Skeletal muscle satellite cell (primary cell): Measurements from ENCODE around the gene PLXNA1.
A peak's percentile ranks its signal among the peaks of the same experiment; 100 is the strongest.

Experiments
- H3K27me3 ChIP-seq: 2 replicates; pipeline ENCODE4 v1.7.0; 2013; ENCODE audit warnings: low read length; ENCODE audit not compliant: control insufficient read depth, insufficient read depth
- H3K36me3 ChIP-seq: 2 replicates; pipeline ENCODE4 v1.7.0; 2013; ENCODE audit warnings: mild to moderate bottlenecking, control low read depth, low read length; ENCODE audit not compliant: insufficient read depth
- H3K4me1 ChIP-seq: 2 replicates; pipeline ENCODE4 v1.7.0; 2013; ENCODE audit warnings: low read length; ENCODE audit not compliant: control insufficient read depth, insufficient read depth
- H3K4me2 ChIP-seq: 2 replicates; pipeline ENCODE4 v1.7.0; 2013; ENCODE audit warnings: mild to moderate bottlenecking, low read length
- H3K4me3 ChIP-seq: 2 replicates; pipeline ENCODE4 v1.7.0; 2013; ENCODE audit warnings: low read length
- H3K9ac ChIP-seq: 2 replicates; pipeline ENCODE4 v1.7.0; 2013; ENCODE audit warnings: mild to moderate bottlenecking, low read depth, low read length, moderate library complexity
- H3K9me3 ChIP-seq: replicated peaks from 2 replicates; pipeline ENCODE4 v1.7.0; 2013; ENCODE audit warnings: mild to moderate bottlenecking, control low read depth, low read length

The PLXNA1 gene

DNA sequence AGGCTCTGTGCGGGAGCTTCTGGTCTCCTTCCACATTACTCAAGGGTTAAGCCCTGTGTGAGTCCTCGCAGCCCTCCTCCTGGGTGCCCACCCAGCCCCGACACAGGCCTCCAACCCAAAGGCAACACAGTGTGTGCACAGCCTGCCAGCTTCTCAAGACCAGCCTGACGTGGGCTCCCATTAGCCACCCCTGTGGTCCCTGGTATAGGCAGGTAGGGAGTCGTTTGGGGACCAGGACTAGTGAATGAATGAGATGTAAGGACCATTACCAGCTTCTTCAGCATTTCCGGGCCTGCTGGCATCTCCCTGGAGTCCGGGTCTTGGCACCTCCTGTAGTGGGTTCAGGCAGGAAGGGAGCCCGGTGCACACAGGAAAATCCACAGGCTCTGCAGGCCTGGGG is 20.2 kb upstream of the PLXNA1 start:
- Histone ChIP-seq H3K27me3 (no peaks in the 10 kb centered on the region), H3K9ac (no peak overlapping the region), H3K4me1 (peaks cover 24% of the 10 kb centered on the region), H3K4me3 (no peak overlapping the region), H3K9me3 (no peaks in the 10 kb centered on the region), H3K36me3 (no peaks in the 10 kb centered on the region), H3K4me2 (no peak overlapping the region)

DNA sequence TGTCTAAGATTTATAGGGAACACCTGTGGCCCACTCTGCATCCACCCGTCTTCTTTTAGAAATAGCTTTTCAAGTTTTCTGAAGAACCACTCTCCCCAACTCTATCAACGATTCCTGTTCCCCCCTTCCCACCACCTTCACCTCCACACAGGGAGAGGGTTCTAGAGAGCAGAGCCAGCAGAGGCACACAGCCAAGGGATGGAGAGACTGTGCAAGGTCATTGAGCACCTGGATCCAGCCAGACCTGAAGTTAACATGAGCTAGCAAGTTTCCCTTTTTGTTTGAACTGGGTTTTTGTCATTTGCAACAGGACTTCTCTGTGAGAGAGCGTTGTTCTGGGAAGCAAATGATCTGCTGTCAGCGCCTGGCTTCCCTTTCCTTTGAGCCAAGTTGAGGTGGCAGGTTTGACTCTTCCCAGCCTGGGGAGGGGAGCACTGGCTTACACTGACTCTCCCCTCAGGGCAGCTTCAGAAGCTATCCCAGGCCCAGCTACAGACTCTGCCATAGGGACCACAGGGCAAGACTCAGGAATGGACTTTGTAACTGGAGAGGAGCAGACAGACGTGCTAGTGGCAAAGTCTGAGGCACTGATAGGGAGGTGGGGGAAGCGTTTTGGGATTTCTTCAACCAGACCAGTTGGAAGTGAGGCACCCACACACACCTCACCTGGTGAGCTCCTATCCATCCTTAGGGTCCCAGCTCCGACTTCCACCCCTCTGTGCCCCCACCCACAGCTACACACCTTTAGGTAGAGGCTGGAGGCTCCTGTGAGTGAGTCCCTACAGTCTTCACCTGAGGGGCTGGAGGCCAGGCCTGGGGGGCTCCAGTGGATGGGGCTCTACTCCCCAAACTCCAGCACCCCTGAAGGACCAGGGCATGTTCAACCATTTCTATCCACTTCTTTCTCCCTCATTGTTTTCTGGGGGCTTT is 19.4 kb upstream of the PLXNA1 start:
- no peaks in the 10 kb centered on the region for H3K9me3 ChIP-seq
- no peak overlapping the region for H3K4me2 ChIP-seq
- peaks cover 24% of the 10 kb centered on the region for H3K4me1 ChIP-seq
- no peak overlapping the region for H3K9ac ChIP-seq
- no peaks in the 10 kb centered on the region for H3K27me3 ChIP-seq
- H3K36me3 ChIP-seq: no peaks in the 10 kb centered on the region
- no peak overlapping the region for H3K4me3 ChIP-seq

DNA sequence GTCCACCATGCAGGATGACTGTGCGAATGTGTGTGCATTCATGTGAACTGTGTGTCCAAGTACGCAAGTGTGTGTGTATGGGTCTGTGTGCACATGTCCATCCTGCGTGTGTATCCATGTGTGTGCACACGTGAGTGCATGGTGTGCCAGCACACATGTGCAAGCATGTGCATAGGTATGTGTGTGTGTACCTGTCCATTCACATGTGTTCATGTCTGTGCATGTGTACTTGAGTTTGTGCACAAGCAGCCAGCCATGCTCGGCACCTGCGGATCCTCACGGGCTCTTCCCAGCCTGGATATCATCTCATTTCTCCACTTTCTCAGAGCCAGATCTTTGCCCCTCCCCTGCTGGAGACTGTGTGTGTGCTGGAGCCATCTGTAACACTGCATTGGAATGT is 18.7 kb upstream of the PLXNA1 start:
- H3K9me3 ChIP-seq: no peaks in the 10 kb centered on the region
- H3K4me3 ChIP-seq: no peak overlapping the region
- H3K4me1 ChIP-seq: peaks cover 28% of the 10 kb centered on the region
- no peak overlapping the region for H3K4me2 ChIP-seq
- H3K36me3 ChIP-seq: no peaks in the 10 kb centered on the region
- no peak overlapping the region for H3K9ac ChIP-seq
- no peaks in the 10 kb centered on the region for H3K27me3 ChIP-seq

DNA sequence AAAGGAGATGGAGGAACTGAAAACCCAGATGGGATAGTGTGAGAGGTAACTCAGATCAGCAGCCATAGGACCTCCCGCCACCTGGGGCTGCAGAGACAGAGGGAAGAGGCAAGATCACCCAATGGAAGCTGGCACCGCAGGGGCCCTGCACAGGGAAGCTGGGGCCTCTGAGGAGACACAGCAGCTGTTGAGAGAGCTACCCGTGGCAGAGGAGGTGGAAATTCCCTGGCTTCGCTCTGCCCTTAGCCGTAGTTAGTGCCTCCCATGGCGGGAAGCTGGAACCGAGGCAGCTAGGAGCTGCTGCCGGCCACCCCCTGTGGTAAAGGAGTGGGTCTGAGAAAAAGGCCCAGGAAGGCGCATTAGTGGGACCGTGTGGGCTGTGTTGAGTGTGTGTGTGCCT is 18.0 kb upstream of the PLXNA1 start:
- peaks cover 31% of the 10 kb centered on the region for H3K4me1 ChIP-seq

DNA sequence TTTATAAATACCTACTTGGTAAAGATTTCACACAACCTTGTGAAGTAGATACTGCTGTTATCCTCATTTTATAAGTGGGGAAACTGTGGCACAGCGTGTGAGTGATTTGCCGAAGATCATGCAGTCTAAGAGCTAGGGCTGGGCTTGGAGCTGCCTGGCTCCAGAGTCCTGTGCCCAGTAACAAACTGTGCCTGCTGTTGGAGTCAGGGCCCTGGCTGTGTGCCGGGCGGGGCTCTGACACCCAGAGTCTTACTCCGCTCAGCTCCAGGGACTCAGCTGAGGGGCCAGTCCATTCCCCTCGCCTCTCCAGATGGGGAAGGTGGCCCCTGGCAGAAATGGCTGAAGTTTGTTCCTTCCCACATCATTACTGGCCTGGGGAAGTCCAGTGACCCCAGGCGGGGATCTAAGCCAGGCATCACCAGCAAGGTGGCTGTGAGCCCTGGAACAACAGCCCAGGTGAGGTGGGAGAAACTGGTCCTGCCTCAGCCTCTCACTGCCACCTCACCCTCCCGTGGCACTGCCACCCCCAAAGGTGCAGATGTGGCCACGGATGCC is 17.3 kb upstream of the PLXNA1 start:
- Histone ChIP-seq H3K36me3 (no peaks in the 10 kb centered on the region), H3K9ac (no peak overlapping the region), H3K4me1 (peaks cover 28% of the 10 kb centered on the region), H3K9me3 (no peaks in the 10 kb centered on the region), H3K4me2 (no peak overlapping the region), H3K27me3 (no peaks in the 10 kb centered on the region), H3K4me3 (no peak overlapping the region)

More for the DNA sequence above, 18.0 kb upstream of the PLXNA1 start:
- Histone ChIP-seq H3K4me3 (no peak overlapping the region), H3K9ac (no peak overlapping the region), H3K4me2 (no peak overlapping the region), H3K27me3 (no peaks in the 10 kb centered on the region), H3K9me3 (no peaks in the 10 kb centered on the region), H3K36me3 (no peaks in the 10 kb centered on the region)

DNA sequence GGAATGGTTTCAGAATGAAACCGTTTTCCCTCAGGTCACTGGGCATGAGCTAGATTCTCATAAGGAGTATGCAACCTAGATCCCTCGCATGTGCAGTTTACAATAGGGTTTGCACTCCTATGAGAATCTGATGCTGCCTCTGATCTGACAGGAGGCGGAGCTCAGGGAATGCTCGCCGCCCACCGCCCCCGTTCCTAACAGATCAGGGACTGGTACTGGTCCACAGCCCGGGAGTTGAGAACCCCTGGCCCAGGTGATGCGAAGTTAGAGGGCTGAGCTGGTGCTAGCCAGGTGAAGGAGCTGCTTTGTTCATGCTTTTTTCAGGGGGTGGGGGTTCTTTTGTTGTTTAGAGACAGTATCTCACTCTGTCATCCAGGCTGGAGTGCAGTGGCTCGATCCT is 15.5 kb upstream of the PLXNA1 start:
- Histone ChIP-seq H3K27me3 (no peaks in the 10 kb centered on the region), H3K9ac (no peak overlapping the region), H3K4me2 (no peak overlapping the region), H3K36me3 (no peaks in the 10 kb centered on the region), H3K4me1 (peaks cover 26% of the 10 kb centered on the region), H3K9me3 (no peaks in the 10 kb centered on the region), H3K4me3 (no peak overlapping the region)

DNA sequence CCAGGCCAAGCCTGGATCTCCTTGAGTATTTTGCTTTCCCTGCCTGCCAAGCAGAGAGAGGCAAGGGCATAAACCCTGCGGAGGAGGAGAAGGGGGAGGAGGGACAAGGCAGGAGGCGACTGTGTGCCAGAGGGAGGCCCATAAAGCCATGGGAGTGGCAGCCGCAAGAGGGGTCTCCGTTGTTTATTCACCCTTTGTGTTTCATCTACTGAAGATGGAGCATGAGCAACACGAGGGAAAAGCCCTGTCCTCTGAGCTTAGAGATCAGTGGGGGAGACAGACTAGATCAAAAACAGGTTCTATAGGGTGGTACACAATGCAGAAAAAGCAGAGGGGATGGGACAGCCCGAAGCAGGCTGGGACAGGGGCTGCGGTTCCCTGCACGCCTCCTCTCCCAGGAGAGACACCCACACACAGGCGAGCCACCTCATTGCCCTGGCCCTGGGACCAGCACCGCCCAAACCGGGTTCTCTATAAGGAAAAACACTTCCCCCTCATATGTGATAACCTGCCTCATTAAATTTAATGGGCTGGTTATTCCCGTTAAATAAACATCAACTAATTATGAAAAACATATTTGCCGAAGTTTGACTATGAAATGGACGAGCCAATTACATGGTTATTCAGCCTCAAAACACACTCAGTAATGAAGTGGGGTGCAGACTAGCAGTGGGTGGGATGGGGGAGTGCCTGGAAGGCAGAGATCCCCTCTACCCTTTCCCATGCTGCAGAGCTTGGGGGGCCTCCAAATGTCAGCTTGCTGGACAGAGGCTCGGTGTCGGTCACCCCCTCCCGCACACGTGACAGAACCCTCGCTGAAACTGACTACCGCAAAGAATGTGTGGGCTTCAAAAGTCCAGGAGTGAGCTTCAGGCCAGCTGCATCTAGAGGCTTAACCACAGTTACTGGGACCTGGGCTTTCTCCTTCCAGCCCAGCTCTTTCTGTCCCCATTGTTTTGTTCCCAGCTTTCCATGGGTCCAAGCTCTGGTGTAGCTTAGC is 14.2 kb upstream of the PLXNA1 start:
- H3K4me2 ChIP-seq: no peak overlapping the region
- no peaks in the 10 kb centered on the region for H3K27me3 ChIP-seq
- H3K9ac ChIP-seq: no peak overlapping the region
- H3K9me3 ChIP-seq: no peaks in the 10 kb centered on the region
- H3K36me3 ChIP-seq: no peaks in the 10 kb centered on the region
- peaks cover 28% of the 10 kb centered on the region for H3K4me1 ChIP-seq
- H3K4me3 ChIP-seq: no peak overlapping the region

DNA sequence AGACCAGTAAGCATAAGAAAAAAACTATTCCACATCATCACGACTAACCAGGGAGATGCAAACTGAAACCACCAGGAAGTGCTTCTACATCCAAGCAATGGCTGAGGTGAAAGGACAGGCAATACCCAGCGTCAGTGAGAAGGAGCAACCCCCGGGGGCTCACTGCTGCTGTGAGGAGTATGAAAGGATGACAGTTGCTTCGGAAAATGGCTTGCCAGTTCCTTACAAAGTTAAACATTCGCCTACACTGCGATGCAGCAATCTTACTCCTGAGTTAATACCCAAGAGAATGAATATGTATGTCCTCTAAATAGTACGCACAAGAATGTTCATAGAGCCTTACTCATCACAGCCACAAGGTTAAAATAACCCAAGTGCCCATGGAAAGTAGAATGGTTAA is 13.3 kb upstream of the PLXNA1 start:
- no peak overlapping the region for H3K4me3 ChIP-seq
- peak overlapping the region; percentile 1 for H3K4me2 ChIP-seq
- peaks cover 28% of the 10 kb centered on the region for H3K4me1 ChIP-seq
- no peaks in the 10 kb centered on the region for H3K27me3 ChIP-seq
- no peak overlapping the region for H3K9ac ChIP-seq
- H3K36me3 ChIP-seq: no peaks in the 10 kb centered on the region
- peaks cover 8% of the 10 kb centered on the region for H3K9me3 ChIP-seq

DNA sequence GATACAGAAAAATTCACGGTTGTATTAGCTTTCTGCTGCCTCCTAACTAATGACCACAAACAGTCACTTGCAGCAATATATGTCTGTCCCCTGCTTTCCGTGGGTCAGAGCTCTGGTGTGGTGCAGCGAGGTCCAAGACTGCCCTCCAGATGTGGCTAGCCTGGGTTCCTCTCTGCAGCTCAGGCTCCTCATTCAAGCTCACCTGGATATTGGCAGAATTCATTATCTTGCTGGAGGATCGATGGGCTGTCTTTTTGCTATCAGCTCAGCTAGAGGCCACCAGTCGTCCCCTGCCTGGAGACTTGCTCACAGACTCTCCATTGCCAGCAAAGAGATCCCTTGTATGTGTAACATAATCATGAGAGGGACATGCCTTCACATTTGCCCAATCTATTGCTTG is 12.8 kb upstream of the PLXNA1 start:
- H3K36me3 ChIP-seq: no peaks in the 10 kb centered on the region
- no peaks in the 10 kb centered on the region for H3K27me3 ChIP-seq
- H3K4me2 ChIP-seq: no peak overlapping the region
- H3K9me3 ChIP-seq: peaks cover 13% of the 10 kb centered on the region
- H3K9ac ChIP-seq: no peak overlapping the region
- H3K4me1 ChIP-seq: peaks cover 28% of the 10 kb centered on the region
- H3K4me3 ChIP-seq: no peak overlapping the region

DNA sequence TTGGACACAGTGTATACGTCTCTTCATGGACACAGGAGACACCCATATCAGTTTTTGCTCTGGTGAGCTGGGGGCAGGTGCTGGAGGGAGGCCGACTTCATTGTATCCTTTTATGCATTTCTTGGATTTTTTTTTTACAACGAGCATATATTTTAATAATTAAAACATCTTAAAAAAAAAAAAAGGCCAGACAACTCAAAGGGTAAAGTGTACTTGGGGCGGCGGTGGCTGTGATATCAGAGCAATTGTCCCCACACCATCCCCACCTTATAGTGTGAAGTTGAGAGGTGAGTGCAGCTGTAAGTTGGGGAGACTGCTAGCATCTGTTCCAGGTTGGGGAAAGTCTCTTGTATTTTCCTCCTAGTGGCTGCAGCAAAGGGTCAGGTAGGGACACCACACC is 12.0 kb upstream of the PLXNA1 start:
- Histone ChIP-seq H3K9me3 (peaks cover 14% of the 10 kb centered on the region), H3K27me3 (no peaks in the 10 kb centered on the region), H3K9ac (no peak overlapping the region), H3K4me2 (no peak overlapping the region), H3K36me3 (no peaks in the 10 kb centered on the region), H3K4me1 (peaks cover 28% of the 10 kb centered on the region), H3K4me3 (no peak overlapping the region)

DNA sequence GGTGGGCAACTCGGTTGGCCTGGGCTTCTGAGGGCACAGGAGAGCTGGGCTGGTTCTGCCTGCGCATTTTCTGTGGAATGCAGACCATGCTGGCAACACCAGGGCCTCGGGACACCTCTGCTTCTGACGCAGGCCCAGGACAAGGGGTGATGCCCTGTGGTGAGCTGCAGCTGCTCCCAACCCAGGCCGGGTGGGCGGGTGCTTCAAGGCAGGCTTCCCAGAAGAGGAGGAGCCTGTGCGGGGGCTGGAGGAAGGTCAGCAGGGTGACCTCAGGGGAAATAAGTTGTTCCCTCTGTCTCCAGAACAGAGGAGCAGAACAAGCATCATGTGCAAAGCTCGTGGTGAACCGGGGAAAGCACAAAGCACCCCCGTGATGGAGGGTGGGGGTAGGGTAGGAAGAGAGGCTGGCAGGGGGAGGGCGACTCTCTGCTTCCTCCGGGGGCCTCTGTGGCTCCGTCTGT is 11.0 kb upstream of the PLXNA1 start:
- peaks cover 14% of the 10 kb centered on the region for H3K9me3 ChIP-seq
- H3K4me2 ChIP-seq: peak overlapping the region; percentile 47
- H3K9ac ChIP-seq: peak overlapping the region; percentile 11
- H3K4me1 ChIP-seq: peaks cover 28% of the 10 kb centered on the region
- no peak overlapping the region for H3K4me3 ChIP-seq
- no peaks in the 10 kb centered on the region for H3K27me3 ChIP-seq
- H3K36me3 ChIP-seq: no peaks in the 10 kb centered on the region
